ENCODE results near the gene CDH2.

The CDH2 gene

GRCh38 chr18:28178720-28179119 is 1.8 kb upstream of the CDH2 start:
- no peaks in the 10 kb centered on the region; the same call in 1 of the 2 replicates for H3K9me3 ChIP-seq (ENCODE audit: insufficient read depth, low read length)
- H3K4me3 ChIP-seq (ENCODE audit: low read length), result no peak overlapping the region
- H3K27ac ChIP-seq (ENCODE audit: low read length), result no peak overlapping the region
- no peak overlapping the region for H2AFZ ChIP-seq (ENCODE audit: low read depth, low read length)
- no peaks in the 10 kb centered on the region for H3K79me2 ChIP-seq (ENCODE audit: low read length)
- no peaks in the 10 kb centered on the region for H3K36me3 ChIP-seq (replicated peaks; ENCODE audit: low read depth, low read length)
- no peak overlapping the region for H3K9ac ChIP-seq (ENCODE audit: low read length)
- H4K20me1 ChIP-seq (ENCODE audit: insufficient read depth, low read length), result no peaks in the 10 kb centered on the region
- no peaks in the 10 kb centered on the region for H3K27me3 ChIP-seq (ENCODE audit: low read depth, low read length)
- H3K4me1 ChIP-seq (ENCODE audit: low read length), result peaks cover 14% of the 10 kb centered on the region
- TF ChIP-seq EZH2phosphoT487 (IDR thresholded peaks at IDR 0.05; ENCODE audit: low read depth) (no peak), CTCF (IDR thresholded peaks at IDR 0.05; ENCODE audit: low read depth, low read length) (no peak)
- H3K4me2 ChIP-seq (ENCODE audit: low read length), result no peak overlapping the region

DNA sequence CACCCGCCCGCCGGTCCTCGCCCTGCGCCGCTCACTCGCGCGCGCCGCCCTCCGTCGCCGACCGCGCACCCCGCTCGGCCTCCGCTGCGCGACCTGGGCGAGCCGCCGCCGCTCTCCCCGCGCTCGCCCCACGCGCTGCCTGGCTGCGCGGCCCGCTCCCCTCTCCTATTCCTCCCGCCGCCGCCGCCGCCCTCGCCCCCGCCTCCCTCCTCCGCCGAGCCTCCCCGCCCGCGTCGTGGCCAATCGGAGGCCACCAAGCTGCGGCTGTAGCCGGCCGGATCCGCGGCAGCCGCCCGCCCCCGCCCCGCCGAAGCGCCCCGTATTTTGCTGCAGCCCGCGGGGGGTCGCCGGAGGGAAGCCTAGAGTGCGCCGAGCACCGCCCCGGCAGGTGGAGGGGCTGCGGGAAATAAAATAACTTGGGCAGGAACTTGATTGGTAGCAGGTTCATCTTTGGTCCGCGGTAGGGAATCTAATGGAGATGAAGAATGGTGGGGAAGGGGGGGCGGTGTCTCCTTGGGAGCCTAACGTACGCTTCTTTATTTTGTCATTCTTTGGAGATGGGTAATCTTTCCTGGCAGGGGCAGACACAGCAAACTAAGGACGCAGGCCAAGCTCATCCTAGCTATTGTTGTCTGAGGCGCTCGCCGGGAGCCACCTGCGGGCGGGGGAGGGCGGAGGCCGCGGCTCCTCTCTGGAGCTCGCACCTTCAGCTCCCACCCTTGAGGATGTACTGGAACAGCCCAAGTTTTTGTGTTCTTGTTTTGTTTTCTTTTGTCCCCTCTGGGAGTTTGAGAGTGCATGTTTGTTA is 1.1 kb upstream of the CDH2 start:
- Histone ChIP-seq H3K4me3 (ENCODE audit: low read length) (no peak overlapping the region), H3K4me1 (ENCODE audit: low read length) (peaks cover 21% of the 10 kb centered on the region), H3K36me3 (replicated peaks; ENCODE audit: low read depth, low read length) (no peaks in the 10 kb centered on the region), H3K79me2 (ENCODE audit: low read length) (no peaks in the 10 kb centered on the region), H3K4me2 (ENCODE audit: low read length) (no peak overlapping the region), H3K27ac (ENCODE audit: low read length) (no peak overlapping the region), H2AFZ (ENCODE audit: low read depth, low read length) (no peak overlapping the region), H3K27me3 (ENCODE audit: low read depth, low read length) (no peaks in the 10 kb centered on the region), H3K9me3 (ENCODE audit: insufficient read depth, low read length) (no peaks in the 10 kb centered on the region; the same call in 1 of the 2 replicates), H4K20me1 (ENCODE audit: insufficient read depth, low read length) (no peaks in the 10 kb centered on the region), H3K9ac (ENCODE audit: low read length) (no peak overlapping the region)
- TF ChIP-seq CTCF (IDR thresholded peaks at IDR 0.05; ENCODE audit: low read depth, low read length), result no peak
- no peak for TF ChIP-seq EZH2phosphoT487 (IDR thresholded peaks at IDR 0.05; ENCODE audit: low read depth)

- no peak overlapping the region for H3K4me2 ChIP-seq (ENCODE audit: low read length)
- TF ChIP-seq CTCF (IDR thresholded peaks at IDR 0.05; ENCODE audit: low read depth, low read length) (no peak), EZH2phosphoT487 (IDR thresholded peaks at IDR 0.05; ENCODE audit: low read depth) (no peak)
- H3K27me3 ChIP-seq (ENCODE audit: low read depth, low read length), result no peaks in the 10 kb centered on the region
- H3K9ac ChIP-seq (ENCODE audit: low read length), result no peak overlapping the region
- no peaks in the 10 kb centered on the region for H3K79me2 ChIP-seq (ENCODE audit: low read length)
- peaks cover 28% of the 10 kb centered on the region for H3K4me1 ChIP-seq (ENCODE audit: low read length)
- no peak overlapping the region for H3K4me3 ChIP-seq (ENCODE audit: low read length)
- H3K36me3 ChIP-seq (replicated peaks; ENCODE audit: low read depth, low read length), result no peaks in the 10 kb centered on the region
- H4K20me1 ChIP-seq (ENCODE audit: insufficient read depth, low read length), result no peaks in the 10 kb centered on the region
- H3K27ac ChIP-seq (ENCODE audit: low read length), result no peak overlapping the region
- no peaks in the 10 kb centered on the region; the same call in 1 of the 2 replicates for H3K9me3 ChIP-seq (ENCODE audit: insufficient read depth, low read length)
- H2AFZ ChIP-seq (ENCODE audit: low read depth, low read length), result no peak overlapping the region
Observed at GRCh38 chr18:28176698-28176947, 307 bp downstream of the CDH2 start.

GRCh38 chr18:28175930-28176697 is 816 bp downstream of the CDH2 start:
- H3K4me1 ChIP-seq (ENCODE audit: low read length), result peaks cover 28% of the 10 kb centered on the region
- no peak overlapping the region for H2AFZ ChIP-seq (ENCODE audit: low read depth, low read length)
- TF ChIP-seq EZH2phosphoT487 (IDR thresholded peaks at IDR 0.05; ENCODE audit: low read depth), result no peak
- no peak for TF ChIP-seq CTCF (IDR thresholded peaks at IDR 0.05; ENCODE audit: low read depth, low read length)
- no peak overlapping the region for H3K9ac ChIP-seq (ENCODE audit: low read length)
- H3K27ac ChIP-seq (ENCODE audit: low read length), result no peak overlapping the region
- no peaks in the 10 kb centered on the region for H3K36me3 ChIP-seq (replicated peaks; ENCODE audit: low read depth, low read length)
- no peak overlapping the region for H3K4me2 ChIP-seq (ENCODE audit: low read length)
- no peaks in the 10 kb centered on the region; the same call in 1 of the 2 replicates for H3K9me3 ChIP-seq (ENCODE audit: insufficient read depth, low read length)
- no peaks in the 10 kb centered on the region for H4K20me1 ChIP-seq (ENCODE audit: insufficient read depth, low read length)
- no peaks in the 10 kb centered on the region for H3K27me3 ChIP-seq (ENCODE audit: low read depth, low read length)
- H3K4me3 ChIP-seq (ENCODE audit: low read length), result no peak overlapping the region
- H3K79me2 ChIP-seq (ENCODE audit: low read length), result no peaks in the 10 kb centered on the region
